ENCODE measurements around the gene LONP2. TPM values are rescaled to one million over a fixed set of nuclear protein-coding genes. Genes with fewer than 3 reads are reported as not detected.

LONP2 gene
- total RNA-seq, 2 donors from 2014 or later = 44.2 to 59.1 TPM

DNA sequence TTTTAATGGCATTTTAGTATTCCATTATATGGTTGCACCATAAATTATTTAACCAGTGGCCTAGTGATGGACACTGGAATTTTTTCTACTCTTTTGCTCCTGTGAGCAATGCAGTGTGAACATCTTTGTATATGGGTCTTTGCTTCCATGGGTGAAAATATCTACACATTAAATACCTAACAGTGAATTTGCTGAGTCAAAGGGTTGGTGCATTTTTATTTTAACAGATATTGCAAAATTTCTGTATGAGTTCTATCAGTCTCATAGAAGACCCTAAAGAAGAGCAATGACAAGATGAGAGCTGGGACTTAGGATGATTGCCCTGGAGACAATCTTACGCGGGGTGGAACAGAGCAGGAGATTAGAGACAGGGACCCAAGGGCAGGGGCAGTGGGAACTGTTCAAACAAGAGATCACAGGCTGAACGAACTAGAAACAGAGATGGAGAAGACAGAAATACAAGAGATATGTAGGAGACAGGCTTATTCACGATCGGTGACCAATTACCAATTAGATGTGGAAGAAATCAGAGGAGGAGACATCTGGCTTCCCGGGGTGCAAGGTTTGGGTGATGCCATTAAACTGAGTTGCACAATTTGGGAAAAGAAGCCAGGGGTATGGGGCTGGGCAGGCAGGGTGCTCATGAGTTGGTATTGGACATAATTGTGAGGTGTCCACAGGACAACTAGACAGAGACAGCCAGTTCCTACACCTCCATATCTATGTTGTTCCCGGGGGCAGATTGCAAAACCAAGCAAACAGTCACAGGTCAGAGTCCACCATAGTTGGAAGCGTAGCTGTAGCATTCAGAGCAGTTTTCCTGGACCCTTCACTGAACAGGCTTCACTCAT lies 39.9 kb upstream of the LONP2 start:
- Histone ChIP-seq H3K4me3 (no peak overlapping the region), H3K9me3 (no peaks in the 10 kb centered on the region), H3K27ac (peak overlapping the region in 2 of 4 donors; percentile 15 to 47), H3K27me3 (no peaks in the 10 kb centered on the region), H3K4me1 (peaks cover 31% of the 10 kb centered on the region), H3K36me3 (replicated peaks in 1 of 2; ENCODE audit: insufficient read depth in 1 of 2, low read depth in 2 of 2) (no peaks in the 10 kb centered on the region)
- DNase-seq (peak; percentile 55 to 75 (median 70)), ATAC-seq (peak; percentile 97)
- WGBS, 2 donors = 43 to 47% methylated on average over 8 of the region's 8 CpGs
- intact Hi-C loops (cut with DNase I) = no loop called here
- TF ChIP-seq POLR2A (IDR thresholded peaks at IDR 0.05) = no peak
- TF ChIP-seq, protein P1, sequence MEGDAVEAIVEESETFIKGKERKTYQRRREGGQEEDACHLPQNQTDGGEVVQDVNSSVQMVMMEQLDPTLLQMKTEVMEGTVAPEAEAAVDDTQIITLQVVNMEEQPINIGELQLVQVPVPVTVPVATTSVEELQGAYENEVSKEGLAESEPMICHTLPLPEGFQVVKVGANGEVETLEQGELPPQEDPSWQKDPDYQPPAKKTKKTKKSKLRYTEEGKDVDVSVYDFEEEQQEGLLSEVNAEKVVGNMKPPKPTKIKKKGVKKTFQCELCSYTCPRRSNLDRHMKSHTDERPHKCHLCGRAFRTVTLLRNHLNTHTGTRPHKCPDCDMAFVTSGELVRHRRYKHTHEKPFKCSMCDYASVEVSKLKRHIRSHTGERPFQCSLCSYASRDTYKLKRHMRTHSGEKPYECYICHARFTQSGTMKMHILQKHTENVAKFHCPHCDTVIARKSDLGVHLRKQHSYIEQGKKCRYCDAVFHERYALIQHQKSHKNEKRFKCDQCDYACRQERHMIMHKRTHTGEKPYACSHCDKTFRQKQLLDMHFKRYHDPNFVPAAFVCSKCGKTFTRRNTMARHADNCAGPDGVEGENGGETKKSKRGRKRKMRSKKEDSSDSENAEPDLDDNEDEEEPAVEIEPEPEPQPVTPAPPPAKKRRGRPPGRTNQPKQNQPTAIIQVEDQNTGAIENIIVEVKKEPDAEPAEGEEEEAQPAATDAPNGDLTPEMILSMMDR (IDR thresholded peaks at IDR 0.05) = no peak

- ATAC-seq = no peak
- Histone ChIP-seq H3K4me3 (no peak overlapping the region), H3K27ac (peak overlapping the region in 2 of 4 donors; percentile 15 to 47), H3K36me3 (replicated peaks in 1 of 2; ENCODE audit: insufficient read depth in 1 of 2, low read depth in 2 of 2) (no peaks in the 10 kb centered on the region), H3K27me3 (no peaks in the 10 kb centered on the region), H3K4me1 (peaks cover 31% of the 10 kb centered on the region), H3K9me3 (no peaks in the 10 kb centered on the region)
- intact Hi-C loops (cut with DNase I) = no loop called here
- DNase-seq = no peak
- TF ChIP-seq POLR2A (IDR thresholded peaks at IDR 0.05) = no peak
- TF ChIP-seq, protein P1 (IDR thresholded peaks at IDR 0.05) = no peak
- 42 to 53% methylated on average over 6 of the region's 6 CpGs for WGBS, 2 donors
Observed at GRCh38 chr16:48204825-48205151, 39.3 kb upstream of the LONP2 start.

DNA sequence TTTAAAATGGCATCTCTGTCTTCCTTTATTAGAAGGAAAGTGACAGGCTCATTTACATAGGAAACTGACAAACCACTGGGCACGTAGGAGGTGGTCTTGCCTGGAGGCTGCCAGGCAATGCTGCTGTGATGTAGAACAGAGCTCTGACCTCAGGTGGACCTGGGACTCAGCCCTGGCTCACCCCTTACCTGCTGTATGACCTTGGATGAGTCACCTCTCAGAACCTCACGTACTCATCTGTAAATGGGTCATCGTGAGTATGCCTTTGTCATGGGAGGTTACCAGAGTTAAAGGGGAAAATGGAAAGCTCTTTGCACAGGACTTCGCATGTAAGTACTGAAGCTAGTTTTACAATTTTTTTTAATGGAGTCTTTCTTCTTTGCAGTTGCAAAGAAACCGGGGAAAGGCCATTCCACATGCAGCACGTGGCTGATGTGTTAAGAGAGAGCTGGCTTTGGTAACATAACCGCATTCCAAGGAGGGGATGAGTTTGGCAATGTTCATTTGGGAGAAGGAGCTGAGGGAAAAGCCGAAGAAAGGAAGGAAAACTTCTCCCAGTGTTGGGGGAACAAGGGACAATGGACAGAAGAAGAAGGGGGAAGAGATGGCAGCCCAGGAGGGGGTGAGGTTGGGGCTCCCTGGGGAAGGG lies 37.4 kb upstream of the LONP2 start:
- Histone ChIP-seq H3K27me3 (no peaks in the 10 kb centered on the region), H3K36me3 (replicated peaks in 1 of 2; ENCODE audit: insufficient read depth in 1 of 2, low read depth in 2 of 2) (no peaks in the 10 kb centered on the region), H3K4me1 (peaks cover 34% of the 10 kb centered on the region), H3K27ac (no peak overlapping the region), H3K4me3 (no peak overlapping the region), H3K9me3 (no peaks in the 10 kb centered on the region)
- ATAC-seq (no peak), DNase-seq (no peak)
- whole genome bisulfite sequencing, 2 donors = 81 to 84% methylated on average over 8 of the region's 8 CpGs
- intact Hi-C loops (cut with DNase I) = no loop called here
- no peak for TF ChIP-seq POLR2A (IDR thresholded peaks at IDR 0.05)
- TF ChIP-seq, protein P1 (IDR thresholded peaks at IDR 0.05) = no peak

DNA sequence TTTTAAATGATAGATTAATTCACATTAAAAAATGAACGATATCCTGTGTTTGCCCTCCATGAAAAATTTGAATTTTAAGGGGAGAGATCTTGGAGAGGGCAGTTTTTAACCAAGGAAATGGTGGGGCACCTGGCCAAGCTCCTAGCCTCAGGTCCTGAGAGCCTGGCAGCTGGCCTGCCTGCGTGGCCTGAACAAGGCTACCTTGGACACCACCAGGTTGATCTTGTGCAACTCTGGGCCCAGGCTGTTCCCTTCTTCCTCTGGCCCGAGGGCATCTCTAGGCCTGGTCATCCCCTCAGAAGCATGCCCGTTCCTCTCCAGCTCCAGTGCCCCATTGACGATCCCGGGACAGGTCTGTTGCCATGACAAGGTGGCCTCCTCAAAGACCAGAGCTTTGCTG lies 33.4 kb upstream of the LONP2 start:
- Histone ChIP-seq H3K27me3 (no peaks in the 10 kb centered on the region), H3K4me1 (peaks cover 8% of the 10 kb centered on the region), H3K27ac (peak overlapping the region in 1 of 4 donors; percentile 27), H3K36me3 (replicated peaks in 1 of 2; ENCODE audit: insufficient read depth in 1 of 2, low read depth in 2 of 2) (no peaks in the 10 kb centered on the region), H3K4me3 (no peak overlapping the region), H3K9me3 (no peaks in the 10 kb centered on the region)
- intact Hi-C loops (cut with DNase I) = no loop called here
- DNase-seq (peak; percentile 67 to 85 (median 72)), ATAC-seq (peak; percentile 83)
- no peak for TF ChIP-seq POLR2A (IDR thresholded peaks at IDR 0.05)
- TF ChIP-seq, protein P1 (IDR thresholded peaks at IDR 0.05) = no peak
- whole genome bisulfite sequencing, 2 donors = 53 to 57% methylated on average over 4 to 6 of the region's 6 CpGs

Data from body of pancreas (tissue), 4 donors.